ENCODE measurements around the gene IDUA.
"Not testable (repeated sequence)": the region's sequence is repeated elsewhere in the genome, so short reads cannot be mapped to it uniquely, and the experiment has no call there.

IDUA gene

GRCh38 chr4:968221-968620 lies 18.6 kb upstream of the IDUA start:
- DNase-seq, result no peak

- DNase-seq, result no peak
These were observed 18.0 kb upstream of the IDUA start for GRCh38 chr4:968621-969394.

GRCh38 chr4:970046-970745 lies 16.6 kb upstream of the IDUA start:
- DNase-seq, result peak; percentile 75

GRCh38 chr4:970854-971520 lies 15.9 kb upstream of the IDUA start:
- no peak for DNase-seq

- no peak for DNase-seq
These were observed 15.0 kb upstream of the IDUA start for GRCh38 chr4:971666-972500.

- DNase-seq, result peak; percentile 64
These were observed 14.0 kb upstream of the IDUA start for GRCh38 chr4:972651-973424.

GRCh38 chr4:973431-974397 lies 13.1 kb upstream of the IDUA start, which contains the start of gene DGKQ:
DGKQ (minus strand) TSS chr4:973569; CDS start chr4:973482, 87 bp downstream.
- DNase-seq, result peak; percentile 93

- no peak for DNase-seq
These were observed 12.2 kb upstream of the IDUA start for GRCh38 chr4:974668-975067.

GRCh38 chr4:976016-976415 lies 10.8 kb upstream of the IDUA start:
- not testable (repeated sequence) for DNase-seq

GRCh38 chr4:978957-979701 lies 7.7 kb upstream of the IDUA start:
- DNase-seq, result no peak

GRCh38 chr4:982291-982690 lies 4.6 kb upstream of the IDUA start:
- no peak for DNase-seq

- no peak for DNase-seq
These were observed 4.0 kb upstream of the IDUA start for GRCh38 chr4:982814-983213.

- no peak for DNase-seq
These were observed 2.3 kb upstream of the IDUA start for GRCh38 chr4:984336-985054.

GRCh38 chr4:985123-985830 lies 1.6 kb upstream of the IDUA start:
- peak; percentile 72 for DNase-seq

GRCh38 chr4:986428-986878 lies 391 bp upstream of the IDUA start:
- DNase-seq, result no peak

- no peak for DNase-seq
These were observed 1.0 kb downstream of the IDUA start for GRCh38 chr4:987624-988513.

Measured in CD4-positive, alpha-beta T cell treated with Interleukin-12 subunit alpha and Interleukin-12 subunit beta, for 1 hour (primary cell).